Endothelial cell of umbilical vein (primary cell): ENCODE measurements around the gene FUNDC1. TPM values are rescaled to one million over a fixed set of nuclear protein-coding genes. Genes with fewer than 3 reads are reported as not detected.

Source experiments
- BruUV-seq: library from RNA; stranded (reverse); fragments of 400-500 nt; replicated peaks from 2 replicates; lab custom pipeline; 2021; lab: Mats Ljungman, UMichigan
- CTCF ChIA-PET: fragments of 300-600, 350-600 bp; sonication (Branson Sonifier 250); formaldehyde crosslinking; loops from one replicate; lab custom pipeline; 2021; ENCODE audit warnings: antibody characterized with exemption, inconsistent platforms; lab: Charles Lee
- POLR2A ChIA-PET: fragments of 300-600, 350-600 bp; sonication (Branson Sonifier 250); formaldehyde crosslinking; loops from one replicate; lab custom pipeline; 2021; ENCODE audit warnings: antibody characterized with exemption, inconsistent platforms; lab: Charles Lee
- DNase-seq: peaks from one replicate; pipeline ENCODE4 v3.0.0-alpha.2; 2011; ENCODE audit warnings: low read depth, low spot score
- FAIRE-seq: peaks from 2 replicates; lab custom pipeline; 2011; peaks lifted over from hg19 to GRCh38; lab: Jason Lieb, UNC
- H2AFZ ChIP-seq: 2 replicates; pipeline ENCODE4 v1.6.0; 2012; ENCODE audit warnings: low read depth, low read length, control low read depth, inconsistent platforms
- H3K27ac ChIP-seq: 2 replicates; pipeline ENCODE4 v1.5.1; 2011; ENCODE audit warnings: low read depth, mild to moderate bottlenecking, control low read depth, low read length, moderate library complexity; ENCODE audit not compliant: insufficient read depth
- H3K27me3 ChIP-seq, 2 experiments: 2 replicates each; pipeline versions ENCODE4 v1.6.0 to v1.6.1; 2011; ENCODE audit warnings: low read length in 2 of 2, mixed read lengths in 1 of 2; ENCODE audit not compliant: control insufficient read depth in 2 of 2, insufficient read depth in 2 of 2
- H3K36me3 ChIP-seq, 2 experiments: 2 replicates in 1 of 2; 3 replicates in 1 of 2; pipeline ENCODE4 v1.5.1; 2011; ENCODE audit warnings: low read length in 2 of 2, mild to moderate bottlenecking in 1 of 2, moderate library complexity in 1 of 2; ENCODE audit not compliant: control insufficient read depth in 2 of 2, insufficient read depth in 2 of 2; ENCODE audit errors: extremely low read depth in 1 of 2
- H3K4me1 ChIP-seq: 3 replicates; pipeline ENCODE4 v1.5.1; 2011; ENCODE audit warnings: mild to moderate bottlenecking, low read length; ENCODE audit not compliant: control insufficient read depth, insufficient read depth; ENCODE audit errors: extremely low read depth
- H3K4me2 ChIP-seq: 2 replicates; pipeline ENCODE4 v1.6.1; 2011; ENCODE audit warnings: low read length, control low read depth, mixed read lengths; ENCODE audit not compliant: insufficient read depth
- H3K4me3 ChIP-seq, 3 experiments: fragments of 200-600 bp in 1 of 3; sonication (generic), shearing (Covaris generic) in 1 of 3; replicated peaks in 1 of 3; 2 replicates each; pipeline ENCODE4 v1.5.1; 2011 to 2016; ENCODE audit warnings: control low read depth in 3 of 3, low read length in 3 of 3, mild to moderate bottlenecking in 2 of 3, inconsistent platforms in 1 of 3, low read depth in 1 of 3, moderate library complexity in 1 of 3; ENCODE audit not compliant: insufficient read depth in 1 of 3
- H3K79me2 ChIP-seq: 2 replicates; pipeline ENCODE4 v1.6.0; 2012; ENCODE audit warnings: low read length, inconsistent platforms; ENCODE audit not compliant: control insufficient read depth, insufficient read depth
- H3K9ac ChIP-seq: replicated peaks from 2 replicates; pipeline ENCODE3; 2011; ENCODE audit warnings: low read length, control low read depth; ENCODE audit not compliant: insufficient read depth; ENCODE audit errors: extremely low read depth
- H3K9me1 ChIP-seq: replicated peaks from 3 replicates; pipeline ENCODE4 v1.6.0; 2011; ENCODE audit warnings: mild to moderate bottlenecking, low read length; ENCODE audit not compliant: control insufficient read depth, insufficient read depth; ENCODE audit errors: extremely low read depth
- H3K9me3 ChIP-seq: replicated peaks from 2 replicates; pipeline ENCODE4 v1.5.1; 2012; ENCODE audit warnings: low read length, inconsistent platforms; ENCODE audit not compliant: control insufficient read depth, insufficient read depth
- H4K20me1 ChIP-seq: replicated peaks from 2 replicates; pipeline ENCODE3; 2011; ENCODE audit warnings: mild to moderate bottlenecking, low read length; ENCODE audit not compliant: control insufficient read depth, insufficient read depth; ENCODE audit errors: extremely low read depth
- CTCF ChIP-seq, 2 donors: IDR thresholded peaks; 1 replicate in 1 of 2; 2 replicates in 1 of 2; pipeline ENCODE4 v1.5.1; 2011; ENCODE audit warnings: low read length in 2 of 2, mild to moderate bottlenecking in 2 of 2, moderate library complexity in 2 of 2, control low read depth in 1 of 2, inconsistent platforms in 1 of 2, low read depth in 1 of 2; ENCODE audit not compliant: insufficient read depth in 1 of 2; ENCODE audit errors: extremely low read depth in 1 of 2
- EZH2 ChIP-seq: IDR thresholded peaks from 2 replicates; pipeline ENCODE4 v1.6.1; 2012; ENCODE audit warnings: borderline replicate concordance, low read depth, mild to moderate bottlenecking, moderate library complexity, low read length, inconsistent platforms; ENCODE audit not compliant: severe bottlenecking
- FOS ChIP-seq: IDR thresholded peaks from 2 replicates; pipeline ENCODE4 v1.6.1; 2011; ENCODE audit warnings: mild to moderate bottlenecking, low read length, moderate library complexity, borderline replicate concordance; ENCODE audit not compliant: insufficient read depth
- GATA2 ChIP-seq: IDR thresholded peaks from 2 replicates; pipeline ENCODE4 v1.7.0; 2011; ENCODE audit warnings: low read depth, mild to moderate bottlenecking, moderate library complexity, mixed read lengths, low read length; ENCODE audit not compliant: insufficient read length, insufficient read depth
- JUN ChIP-seq: IDR thresholded peaks from 2 replicates; pipeline ENCODE4 v1.6.1; 2011; ENCODE audit warnings: borderline replicate concordance, low read depth; ENCODE audit not compliant: insufficient read length, insufficient read depth
- MAX ChIP-seq: IDR thresholded peaks from 2 replicates; pipeline ENCODE4 v1.6.1; 2011; ENCODE audit not compliant: insufficient read depth, insufficient read length
- MYC ChIP-seq: IDR thresholded peaks from one replicate; pipeline ENCODE4 v1.6.1; 2011; ENCODE audit warnings: mild to moderate bottlenecking, low read depth, low read length
- POLR2A ChIP-seq: IDR thresholded peaks from 2 replicates; pipeline ENCODE4 v1.6.1; 2012; ENCODE audit warnings: low read depth, mild to moderate bottlenecking, control low read depth, low read length
- POLR2AphosphoS5 ChIP-seq: IDR thresholded peaks from 2 replicates; pipeline ENCODE4 v1.6.1; 2012; ENCODE audit warnings: low read depth, mild to moderate bottlenecking, control low read depth, low read length, moderate library complexity; ENCODE audit not compliant: insufficient read depth
- dilution Hi-C: fragments of 300-500 bp; cut with MboI; formaldehyde crosslinking; loops from one replicate; pipeline ENCODE4 v1.15.0; 2019; ENCODE audit warnings: low sequenced_read_pairs; ENCODE audit not compliant: extremely low pct_ligation_motif_present
- intact Hi-C: fragments of 100-400 bp; cut with micrococcal nuclease; formaldehyde crosslinking; loops from one replicate; pipeline ENCODE4 v1.10.0; 2022
- polyA plus RNA-seq, 4 experiments: library from polyadenylated mRNA; depleted of rRNA in 3 of 4; stranded (reverse) in 3 of 4; unstranded in 1 of 4; fragments of >200 nt; gene quantifications; 2 replicates each; pipeline versions ENCODE4 v1.2.1 to v1.2.3, GENCODE V29; 2011 to 2012; ENCODE audit warnings: missing spikeins in 1 of 4
- total RNA-seq: library from RNA; stranded (reverse); gene quantifications from 2 replicates; pipeline ENCODE4 v1.2.3, GENCODE V29; 2021

The FUNDC1 gene
- total and polyA plus RNA-seq, 2 donors (not counting 3 experiments of a cell fraction or from before 2014, with no cell fraction given), result 10.2 to 15.4 TPM

GRCh38 chrX:44507292-44507691 is 35.4 kb downstream of the FUNDC1 start:
- Histone ChIP-seq H3K4me2 (no peak overlapping the region), H2AFZ (no peak overlapping the region), H3K9me1 (no peaks in the 10 kb centered on the region), H4K20me1 (no peaks in the 10 kb centered on the region), H3K4me3 (no peak overlapping the region), H3K27ac (no peak overlapping the region), H3K4me1 (no peaks in the 10 kb centered on the region), H3K27me3 (no peaks in the 10 kb centered on the region), H3K9me3 (no peaks in the 10 kb centered on the region), H3K36me3 (no peaks in the 10 kb centered on the region), H3K79me2 (no peaks in the 10 kb centered on the region), H3K9ac (no peak overlapping the region)
- CTCF ChIA-PET, result no interaction called here
- DNase-seq (no peak), FAIRE-seq (no peak)
- intact Hi-C loops (no loop called here), dilution Hi-C loops (no loop called here)
- TF ChIP-seq EZH2 (no peak), CTCF (IDR thresholded peaks at IDR 0.05; ENCODE audit: extremely low read depth in 1 of 2, insufficient read depth in 1 of 2, low read depth in 1 of 2, low read length in 2 of 2) (no peak), MYC (no peak), POLR2A (no peak), JUN (no peak), POLR2AphosphoS5 (no peak), MAX (no peak), GATA2 (no peak), FOS (no peak)
- no TSS peak for BruUV-seq
- POLR2A ChIA-PET, result no interaction called here
